DOHH2 (cell line): Measurements from ENCODE around the gene KIF5C.

ENCODE experiments used
- H3F3A ChIP-seq: fragments of 200-600 bp; sonication (generic), shearing (Covaris generic); 2 replicates; pipeline ENCODE4 v1.6.0; 2016; ENCODE audit warnings: antibody characterized with exemption, mild to moderate bottlenecking; ENCODE audit not compliant: control insufficient read depth, insufficient read depth
- H3K27ac ChIP-seq: fragments of 200-600 bp; sonication (generic); 2 replicates; pipeline ENCODE4 v1.5.1; 2014; ENCODE audit warnings: low read depth, mild to moderate bottlenecking, low read length, moderate library complexity
- H3K27me3 ChIP-seq: fragments of 200-600 bp; sonication (generic); 2 replicates; pipeline ENCODE4 v1.6.1; 2014; ENCODE audit warnings: mild to moderate bottlenecking, low read length, mixed read lengths; ENCODE audit not compliant: control insufficient read depth
- H3K36me3 ChIP-seq: fragments of 200-600 bp; sonication (generic); 2 replicates; pipeline ENCODE4 v1.6.1; 2014; ENCODE audit warnings: mild to moderate bottlenecking, low read length, moderate library complexity, mixed read lengths; ENCODE audit not compliant: control insufficient read depth
- H3K4me1 ChIP-seq: fragments of 200-600 bp; sonication (generic); 2 replicates; pipeline ENCODE4 v1.6.1; 2014; ENCODE audit warnings: mild to moderate bottlenecking, low read length, mixed read lengths; ENCODE audit not compliant: control insufficient read depth
- H3K4me2 ChIP-seq: fragments of 200-600 bp; sonication (generic); 2 replicates; pipeline ENCODE4 v1.6.0; 2014; ENCODE audit warnings: mild to moderate bottlenecking, low read length, moderate library complexity
- H3K4me3 ChIP-seq: fragments of 200-600 bp; sonication (generic); 2 replicates; pipeline ENCODE4 v1.5.1; 2014; ENCODE audit warnings: mild to moderate bottlenecking, low read length, mixed read lengths
- H3K79me2 ChIP-seq: fragments of 200-600 bp; sonication (generic); 2 replicates; pipeline ENCODE4 v1.6.1; 2014; ENCODE audit warnings: mild to moderate bottlenecking, low read length, mixed read lengths; ENCODE audit not compliant: control insufficient read depth
- H3K9me2 ChIP-seq: fragments of 200-600 bp; sonication (generic); replicated peaks from 2 replicates; pipeline ENCODE4 v1.6.1; 2014; ENCODE audit warnings: mild to moderate bottlenecking, low read length, mixed read lengths; ENCODE audit not compliant: control insufficient read depth
- H3K9me3 ChIP-seq: fragments of 200-600 bp; sonication (generic); 2 replicates; pipeline ENCODE4 v1.6.1; 2014; ENCODE audit warnings: antibody characterized with exemption, low read length, mixed read lengths; ENCODE audit not compliant: control insufficient read depth, insufficient read depth
- H4K20me1 ChIP-seq: fragments of 200-600 bp; sonication (generic); 2 replicates; pipeline ENCODE4 v1.6.0; 2014; ENCODE audit warnings: low read depth, mild to moderate bottlenecking, antibody characterized with exemption, low read length, moderate library complexity; ENCODE audit not compliant: control insufficient read depth, insufficient read depth
- EZH2phosphoT487 ChIP-seq: fragments of 200-600 bp; sonication (generic); IDR thresholded peaks from 2 replicates; pipeline ENCODE4 v1.6.1; 2017; ENCODE audit warnings: borderline replicate concordance, mild to moderate bottlenecking, antibody characterized with exemption, low read length, moderate library complexity, mixed read lengths
- TF ChIP-seq, protein P1 (sequence below): fragments of 200-600 bp; sonication (generic); IDR thresholded peaks from one replicate; pipeline ENCODE4 v1.5.1; 2014; ENCODE audit warnings: antibody characterized with exemption, mild to moderate bottlenecking, low read depth, low read length; ENCODE audit not compliant: poor library complexity, severe bottlenecking

The KIF5C gene

DNA sequence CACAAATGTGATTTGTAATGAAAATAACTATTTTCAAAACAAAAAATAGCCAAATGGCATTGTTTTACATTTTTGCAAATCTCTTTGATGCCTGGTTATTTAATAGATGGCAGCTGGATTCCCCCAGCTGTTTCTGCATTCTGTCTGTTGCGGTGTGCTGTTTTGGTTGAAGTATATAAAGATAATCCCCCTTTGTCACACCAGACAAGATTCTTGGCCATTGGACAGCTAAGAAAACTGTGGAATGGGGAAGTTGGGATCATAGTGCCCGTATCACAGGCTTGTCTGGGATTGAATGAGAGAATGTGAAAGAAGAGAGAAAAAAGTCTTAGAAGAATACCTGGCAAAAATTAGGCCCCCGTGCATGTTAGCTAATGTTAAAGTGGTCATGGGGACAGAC, 144.0 kb downstream of the KIF5C start:
- Histone ChIP-seq H3K4me1 (peaks cover 71% of the 10 kb centered on the region), H3F3A (peaks cover 35% of the 10 kb centered on the region), H3K9me2 (no peaks in the 10 kb centered on the region), H4K20me1 (no peaks in the 10 kb centered on the region), H3K4me2 (peak overlapping the region; percentile 96), H3K4me3 (peak overlapping the region; percentile 73), H3K79me2 (0 out of 2 replicates have a peak, but pooled peaks cover 2% of the 10 kb centered on the region), H3K9me3 (no peaks in the 10 kb centered on the region), H3K27ac (peak overlapping the region; percentile 100), H3K27me3 (no peaks in the 10 kb centered on the region), H3K36me3 (no peaks in the 10 kb centered on the region; the same call in 1 of the 2 replicates)
- no peak for TF ChIP-seq EZH2phosphoT487
- TF ChIP-seq, protein P1, sequence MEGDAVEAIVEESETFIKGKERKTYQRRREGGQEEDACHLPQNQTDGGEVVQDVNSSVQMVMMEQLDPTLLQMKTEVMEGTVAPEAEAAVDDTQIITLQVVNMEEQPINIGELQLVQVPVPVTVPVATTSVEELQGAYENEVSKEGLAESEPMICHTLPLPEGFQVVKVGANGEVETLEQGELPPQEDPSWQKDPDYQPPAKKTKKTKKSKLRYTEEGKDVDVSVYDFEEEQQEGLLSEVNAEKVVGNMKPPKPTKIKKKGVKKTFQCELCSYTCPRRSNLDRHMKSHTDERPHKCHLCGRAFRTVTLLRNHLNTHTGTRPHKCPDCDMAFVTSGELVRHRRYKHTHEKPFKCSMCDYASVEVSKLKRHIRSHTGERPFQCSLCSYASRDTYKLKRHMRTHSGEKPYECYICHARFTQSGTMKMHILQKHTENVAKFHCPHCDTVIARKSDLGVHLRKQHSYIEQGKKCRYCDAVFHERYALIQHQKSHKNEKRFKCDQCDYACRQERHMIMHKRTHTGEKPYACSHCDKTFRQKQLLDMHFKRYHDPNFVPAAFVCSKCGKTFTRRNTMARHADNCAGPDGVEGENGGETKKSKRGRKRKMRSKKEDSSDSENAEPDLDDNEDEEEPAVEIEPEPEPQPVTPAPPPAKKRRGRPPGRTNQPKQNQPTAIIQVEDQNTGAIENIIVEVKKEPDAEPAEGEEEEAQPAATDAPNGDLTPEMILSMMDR, result no peak

- peaks cover 35% of the 10 kb centered on the region for H3F3A ChIP-seq
- H3K27ac ChIP-seq, result peak overlapping the region; percentile 100
- peak overlapping the region; percentile 73 for H3K4me3 ChIP-seq
Measured at GRCh38 chr2:149019768-149020167, 144.7 kb downstream of the KIF5C start.

DNA sequence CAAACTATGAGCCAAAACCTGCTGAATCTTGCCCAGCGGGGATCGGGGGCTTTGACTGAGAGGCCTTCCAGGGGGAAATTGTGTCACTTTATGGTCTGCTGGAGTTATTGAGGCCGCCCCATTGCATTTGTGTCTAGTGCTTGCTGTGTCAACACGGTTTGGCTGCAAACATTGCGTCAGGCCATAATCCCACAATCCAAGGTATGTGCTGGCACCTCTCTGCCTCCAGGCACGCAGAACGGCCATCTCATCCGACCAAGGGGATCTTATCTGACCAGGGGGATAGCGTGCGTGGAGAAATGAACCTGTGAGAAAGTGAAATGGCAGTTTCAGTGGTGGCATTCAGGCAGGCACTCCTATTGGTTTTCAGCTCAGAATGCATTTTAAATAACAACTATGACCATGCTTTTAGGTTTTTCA, 145.4 kb downstream of the KIF5C start:
- Histone ChIP-seq H3K4me2 (peak overlapping the region; percentile 96), H3K27ac (peak overlapping the region; percentile 100), H3K9me2 (no peaks in the 10 kb centered on the region), H4K20me1 (no peaks in the 10 kb centered on the region), H3F3A (peaks cover 35% of the 10 kb centered on the region), H3K4me3 (peak overlapping the region; percentile 73), H3K27me3 (no peaks in the 10 kb centered on the region), H3K79me2 (0 out of 2 replicates have a peak, but pooled peaks cover 2% of the 10 kb centered on the region), H3K9me3 (no peaks in the 10 kb centered on the region), H3K4me1 (peaks cover 85% of the 10 kb centered on the region), H3K36me3 (no peaks in the 10 kb centered on the region; the same call in 1 of the 2 replicates)
- TF ChIP-seq, protein P1, result no peak
- TF ChIP-seq EZH2phosphoT487, result no peak

More at GRCh38 chr2:149019768-149020167, 144.7 kb downstream of the KIF5C start:
- Histone ChIP-seq H3K27me3 (no peaks in the 10 kb centered on the region), H3K9me3 (no peaks in the 10 kb centered on the region), H3K79me2 (0 out of 2 replicates have a peak, but pooled peaks cover 2% of the 10 kb centered on the region), H3K9me2 (no peaks in the 10 kb centered on the region), H4K20me1 (no peaks in the 10 kb centered on the region), H3K36me3 (no peaks in the 10 kb centered on the region; the same call in 1 of the 2 replicates), H3K4me2 (peak overlapping the region; percentile 96), H3K4me1 (peaks cover 79% of the 10 kb centered on the region)
- TF ChIP-seq, protein P1, result no peak
- no peak for TF ChIP-seq EZH2phosphoT487
